ENCODE measurements around the gene PLXNA4.

DNA sequence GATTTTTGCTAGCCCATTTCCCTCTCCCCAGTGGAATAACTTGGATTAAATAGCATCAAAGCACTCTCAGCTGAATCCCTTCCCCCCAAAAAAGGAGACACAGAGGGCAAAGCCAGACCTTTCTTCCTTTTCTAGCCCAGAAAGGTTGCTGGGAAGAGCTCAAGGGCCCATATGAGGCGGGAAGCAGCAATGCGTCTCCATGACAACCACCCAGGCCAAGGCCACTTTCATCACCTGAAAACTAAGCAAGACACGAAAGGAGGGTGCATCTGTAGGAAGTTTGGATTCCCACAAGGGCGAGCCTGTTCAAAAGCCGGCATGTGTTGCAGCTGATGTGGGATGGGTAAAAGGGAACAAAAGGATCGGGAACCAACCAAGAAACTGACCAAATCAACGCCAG, 229.1 kb downstream of the PLXNA4 start:
- TF ChIP-seq POLR2AphosphoS5 (IDR thresholded peaks at IDR 0.05; ENCODE audit: low read depth, low read length) (no peak), SIN3A (IDR thresholded peaks at IDR 0.05; ENCODE audit: borderline replicate concordance, insufficient read depth, low read depth, low read length) (no peak)
- TF ChIP-seq, protein P1, sequence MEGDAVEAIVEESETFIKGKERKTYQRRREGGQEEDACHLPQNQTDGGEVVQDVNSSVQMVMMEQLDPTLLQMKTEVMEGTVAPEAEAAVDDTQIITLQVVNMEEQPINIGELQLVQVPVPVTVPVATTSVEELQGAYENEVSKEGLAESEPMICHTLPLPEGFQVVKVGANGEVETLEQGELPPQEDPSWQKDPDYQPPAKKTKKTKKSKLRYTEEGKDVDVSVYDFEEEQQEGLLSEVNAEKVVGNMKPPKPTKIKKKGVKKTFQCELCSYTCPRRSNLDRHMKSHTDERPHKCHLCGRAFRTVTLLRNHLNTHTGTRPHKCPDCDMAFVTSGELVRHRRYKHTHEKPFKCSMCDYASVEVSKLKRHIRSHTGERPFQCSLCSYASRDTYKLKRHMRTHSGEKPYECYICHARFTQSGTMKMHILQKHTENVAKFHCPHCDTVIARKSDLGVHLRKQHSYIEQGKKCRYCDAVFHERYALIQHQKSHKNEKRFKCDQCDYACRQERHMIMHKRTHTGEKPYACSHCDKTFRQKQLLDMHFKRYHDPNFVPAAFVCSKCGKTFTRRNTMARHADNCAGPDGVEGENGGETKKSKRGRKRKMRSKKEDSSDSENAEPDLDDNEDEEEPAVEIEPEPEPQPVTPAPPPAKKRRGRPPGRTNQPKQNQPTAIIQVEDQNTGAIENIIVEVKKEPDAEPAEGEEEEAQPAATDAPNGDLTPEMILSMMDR (IDR thresholded peaks at IDR 0.05): no peak

Data from Panc1 (cell line).